Stimulated activated naive CD4-positive, alpha-beta T cell treated with Interleukin-2 at 50 U/mL for 16 hours (primary cell): Measurements from ENCODE around the gene SCAP.
"Not testable (repeated sequence)": the region's sequence is repeated elsewhere in the genome, so short reads cannot be mapped to it uniquely, and the experiment has no call there.

Experiments used
- DNase-seq: peaks from one replicate; lab custom pipeline; 2025; lab: John Stamatoyannopoulos, UW

Gene SCAP

GRCh38 chr3:47480267-47480666, 4.5 kb upstream of the SCAP start:
- not testable (repeated sequence) for DNase-seq

- DNase-seq, result no peak
These were observed 4.1 kb upstream of the SCAP start for GRCh38 chr3:47479826-47480160.

GRCh38 chr3:47478022-47478421, 2.3 kb upstream of the SCAP start:
- DNase-seq, result no peak

GRCh38 chr3:47476644-47477199, 981 bp upstream of the SCAP start:
- no peak for DNase-seq

GRCh38 chr3:47476330-47476626, 537 bp upstream of the SCAP start:
- no peak for DNase-seq

GRCh38 chr3:47475029-47475569, 642 bp downstream of the SCAP start:
- peak; percentile 52 for DNase-seq

GRCh38 chr3:47473391-47473790, 2.4 kb downstream of the SCAP start:
- DNase-seq, result no peak

GRCh38 chr3:47469616-47470015, 6.1 kb downstream of the SCAP start:
- DNase-seq, result no peak

- not testable (repeated sequence) for DNase-seq
These were observed 7.4 kb downstream of the SCAP start for GRCh38 chr3:47468315-47468714.

GRCh38 chr3:47464588-47464987, 11.2 kb downstream of the SCAP start:
- no peak for DNase-seq

GRCh38 chr3:47459534-47460085, 16.1 kb downstream of the SCAP start:
- DNase-seq, result not testable (repeated sequence)

- DNase-seq, result no peak
These were observed 18.8 kb downstream of the SCAP start for GRCh38 chr3:47456984-47457383.

- DNase-seq, result no peak
These were observed 19.8 kb downstream of the SCAP start for GRCh38 chr3:47455806-47456452.

GRCh38 chr3:47452453-47453215, 23.1 kb downstream of the SCAP start:
- no peak for DNase-seq

- DNase-seq, result no peak
These were observed 31.6 kb downstream of the SCAP start for GRCh38 chr3:47444103-47444502.

GRCh38 chr3:47443611-47443995, 32.1 kb downstream of the SCAP start:
- DNase-seq, result no peak

GRCh38 chr3:47441796-47442551, 33.8 kb downstream of the SCAP start:
- DNase-seq, result no peak

- DNase-seq, result no peak
These were observed 35.6 kb downstream of the SCAP start for GRCh38 chr3:47440131-47440530.

GRCh38 chr3:47436180-47436579, 39.6 kb downstream of the SCAP start:
- DNase-seq, result no peak

GRCh38 chr3:47434849-47435248, 40.9 kb downstream of the SCAP start:
- no peak for DNase-seq

GRCh38 chr3:47433796-47434195, 41.9 kb downstream of the SCAP start:
- no peak for DNase-seq

GRCh38 chr3:47432673-47433072, 43.1 kb downstream of the SCAP start:
- no peak for DNase-seq
